AG04450 (cell line): ENCODE data around the gene MAP7. TPM values are rescaled to one million over a fixed set of nuclear protein-coding genes. Genes with fewer than 3 reads are reported as not detected.
A peak's percentile ranks its signal among the peaks of the same experiment; 100 is the strongest.
"Not testable (repeated sequence)": the region's sequence is repeated elsewhere in the genome, so short reads cannot be mapped to it uniquely, and the experiment has no call there.

Source experiments
- CTCF ChIA-PET: fragments of 300-600, 350-600 bp; formaldehyde crosslinking; extraction: SDS; loops from one replicate; lab custom pipeline; 2022; ENCODE audit warnings: antibody characterized with exemption, inconsistent platforms; lab: Charles Lee
- POLR2A ChIA-PET: fragments of 350-600 bp; formaldehyde crosslinking; extraction: SDS; loops from one replicate; lab custom pipeline; 2021; ENCODE audit warnings: antibody characterized with exemption, inconsistent platforms; lab: Yijun Ruan, JAX
- DNase-seq: peaks from one replicate; pipeline ENCODE4 v3.0.0-alpha.2; 2011; ENCODE audit warnings: low read depth, low spot score
- H3K27ac ChIP-seq: one replicate; pipeline ENCODE4 v1.5.1; 2012; ENCODE audit warnings: low read depth, low read length, control low read depth
- H3K27me3 ChIP-seq: one replicate; pipeline ENCODE4 v1.6.0; 2012; ENCODE audit warnings: low read length; ENCODE audit not compliant: control insufficient read depth, insufficient read depth
- H3K4me3 ChIP-seq: 2 replicates; pipeline ENCODE4 v1.5.1; 2011; ENCODE audit warnings: mild to moderate bottlenecking, low read depth, low read length, control low read depth
- H3K9me3 ChIP-seq: 2 replicates; pipeline ENCODE4 v1.5.1; 2012; ENCODE audit warnings: low read length; ENCODE audit not compliant: control insufficient read depth, insufficient read depth
- polyA plus RNA-seq: library from polyadenylated mRNA; depleted of rRNA; stranded (reverse); fragments of >200 nt; gene quantifications from 2 replicates; pipeline ENCODE4 v1.2.3, GENCODE V29; 2011
- TF ChIP-seq, protein P1 (sequence below): IDR thresholded peaks from 2 replicates; pipeline ENCODE4 v1.5.1; 2011; ENCODE audit warnings: low read depth, low read length, control low read depth, inconsistent platforms

The MAP7 gene
- polyA plus RNA-seq, 1 experiment: 0.30 TPM

GRCh38 chr6:136593748-136594490 lies 43.7 kb upstream of the MAP7 start:
- TF ChIP-seq, protein P1, sequence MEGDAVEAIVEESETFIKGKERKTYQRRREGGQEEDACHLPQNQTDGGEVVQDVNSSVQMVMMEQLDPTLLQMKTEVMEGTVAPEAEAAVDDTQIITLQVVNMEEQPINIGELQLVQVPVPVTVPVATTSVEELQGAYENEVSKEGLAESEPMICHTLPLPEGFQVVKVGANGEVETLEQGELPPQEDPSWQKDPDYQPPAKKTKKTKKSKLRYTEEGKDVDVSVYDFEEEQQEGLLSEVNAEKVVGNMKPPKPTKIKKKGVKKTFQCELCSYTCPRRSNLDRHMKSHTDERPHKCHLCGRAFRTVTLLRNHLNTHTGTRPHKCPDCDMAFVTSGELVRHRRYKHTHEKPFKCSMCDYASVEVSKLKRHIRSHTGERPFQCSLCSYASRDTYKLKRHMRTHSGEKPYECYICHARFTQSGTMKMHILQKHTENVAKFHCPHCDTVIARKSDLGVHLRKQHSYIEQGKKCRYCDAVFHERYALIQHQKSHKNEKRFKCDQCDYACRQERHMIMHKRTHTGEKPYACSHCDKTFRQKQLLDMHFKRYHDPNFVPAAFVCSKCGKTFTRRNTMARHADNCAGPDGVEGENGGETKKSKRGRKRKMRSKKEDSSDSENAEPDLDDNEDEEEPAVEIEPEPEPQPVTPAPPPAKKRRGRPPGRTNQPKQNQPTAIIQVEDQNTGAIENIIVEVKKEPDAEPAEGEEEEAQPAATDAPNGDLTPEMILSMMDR: no peak
- H3K4me3 ChIP-seq: no peak overlapping the region; the same call in 1 of the 2 replicates
- H3K9me3 ChIP-seq: no peaks in the 10 kb centered on the region
- CTCF ChIA-PET: interaction anchor here (0.7 to 2.2 kb wide), 5 partner anchors 14 to 199 kb away, joined by 4 to 8 read pairs (median 5); partner anchors contain the start of gene MAP3K5
- DNase-seq: peak; percentile 96
- POLR2A ChIA-PET: interaction anchor here (0.6 to 2.2 kb wide), 6 partner anchors 16 to 304 kb away, joined by 3 to 14 read pairs (median 6); partner anchors contain the start of genes BCLAF1 and MAP3K5
- H3K27me3 ChIP-seq: no peaks in the 10 kb centered on the region
- peak overlapping the region; percentile 95 for H3K27ac ChIP-seq

DNA sequence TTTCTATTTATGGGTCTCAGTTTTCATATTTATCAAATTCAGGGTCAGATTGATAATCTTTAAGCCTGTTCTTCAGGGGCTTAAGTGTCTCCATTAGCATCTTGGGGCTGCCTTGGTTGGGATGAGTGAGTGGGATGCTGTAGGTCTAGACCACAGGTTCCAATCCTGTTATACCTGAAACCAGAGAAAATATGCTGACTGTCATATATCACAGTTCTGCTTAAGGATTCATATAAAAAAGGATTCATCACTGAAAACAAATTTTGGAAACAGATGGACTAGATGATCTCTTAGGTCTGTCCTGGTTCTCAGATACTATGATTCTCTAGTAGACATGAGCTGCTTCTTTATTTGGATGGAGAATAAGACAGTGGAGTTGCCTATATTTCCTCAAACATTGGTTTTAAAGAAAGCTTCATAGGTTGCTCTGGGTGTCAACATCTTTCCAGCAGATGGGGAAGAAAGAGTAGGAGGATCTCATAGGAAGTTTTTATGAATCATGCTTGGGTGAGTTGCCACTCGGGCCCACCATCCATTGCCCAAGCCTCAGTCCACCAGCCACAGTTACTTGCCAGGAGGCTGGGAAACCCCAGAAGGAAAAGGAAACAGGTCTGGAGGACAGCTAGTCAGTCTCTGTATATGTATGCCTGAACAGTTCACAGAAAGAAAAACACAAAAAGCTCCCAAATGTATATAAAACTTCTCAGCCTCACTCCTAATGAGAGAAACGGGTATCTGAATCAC lies 42.9 kb upstream of the MAP7 start:
- TF ChIP-seq, protein P1: no peak
- no peak overlapping the region for H3K4me3 ChIP-seq
- ChIA-PET CTCF (interaction anchor here (0.7 to 2.2 kb wide), 3 partner anchors 51 to 199 kb away, joined by 4 to 8 read pairs (median 5); partner anchors contain the start of gene MAP3K5), POLR2A (interaction anchor here (0.5 to 2.2 kb wide), 6 partner anchors 17 to 303 kb away, joined by 3 to 14 read pairs (median 6); partner anchors contain the start of genes BCLAF1 and MAP3K5)
- H3K27me3 ChIP-seq: no peaks in the 10 kb centered on the region
- DNase-seq: no peak
- H3K9me3 ChIP-seq: no peaks in the 10 kb centered on the region
- H3K27ac ChIP-seq: peak overlapping the region; percentile 93

- Histone ChIP-seq H3K27ac (no peak overlapping the region), H3K27me3 (no peaks in the 10 kb centered on the region), H3K9me3 (no peaks in the 10 kb centered on the region), H3K4me3 (no peak overlapping the region)
- POLR2A ChIA-PET: no interaction called here
- DNase-seq: no peak
- CTCF ChIA-PET: interaction anchor here (0.5 to 1.5 kb wide), 5 partner anchors 10 to 202 kb away, joined by 3 to 6 read pairs (median 5); partner anchors contain the start of gene MAP3K5
- TF ChIP-seq, protein P1: no peak
These were observed 41.4 kb upstream of the MAP7 start for GRCh38 chr6:136591617-136592016.

DNA sequence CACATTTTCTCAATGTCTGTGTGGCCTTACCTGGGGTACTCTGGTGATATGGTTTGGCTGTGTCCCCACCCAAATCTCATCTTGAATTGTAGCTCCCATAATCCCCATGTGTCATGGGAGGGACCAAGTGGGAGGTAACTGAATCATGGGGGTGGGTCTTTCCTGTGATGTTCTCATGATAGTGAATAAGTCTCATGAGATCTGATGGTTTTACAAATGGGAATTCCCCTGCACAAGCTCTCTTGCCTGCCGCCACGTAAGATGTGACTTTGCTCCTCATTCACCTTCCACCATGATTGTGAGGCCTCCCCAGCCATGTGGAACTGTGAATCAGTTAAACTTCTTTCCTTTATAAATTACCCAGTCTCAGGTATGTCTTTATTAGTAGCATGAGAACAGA lies 40.6 kb upstream of the MAP7 start:
- CTCF ChIA-PET, POLR2A ChIA-PET: not testable (repeated sequence)

GRCh38 chr6:136587527-136587926 lies 37.3 kb upstream of the MAP7 start:
- DNase-seq: no peak
- TF ChIP-seq, protein P1: no peak
- POLR2A ChIA-PET: no interaction called here
- Histone ChIP-seq H3K9me3 (no peaks in the 10 kb centered on the region), H3K4me3 (no peak overlapping the region), H3K27me3 (no peaks in the 10 kb centered on the region), H3K27ac (peak overlapping the region; percentile 32)
- CTCF ChIA-PET: interaction anchor here (4.0 kb wide), 1 partner anchor 205 kb away, joined by 25 read pairs; the partner anchor contains the start of gene MAP3K5

More for the DNA sequence above, 40.6 kb upstream of the MAP7 start:
- H3K27me3 ChIP-seq, H3K27ac ChIP-seq, H3K4me3 ChIP-seq, H3K9me3 ChIP-seq, DNase-seq: not testable (repeated sequence)
